HG02943 (cell line): ENCODE results near the gene ALAD.
A peak's percentile ranks its signal among the peaks of the same experiment; 100 is the strongest.
"Not testable (repeated sequence)": the region's sequence is repeated elsewhere in the genome, so short reads cannot be mapped to it uniquely, and the experiment has no call there.

Experiments used
- ATAC-seq: cut with Tn5 transposase; IDR thresholded peaks from one replicate; pipeline ENCODE4 v1.9.1; 2021; ENCODE audit warnings: mild to moderate bottlenecking, low read depth, moderate library complexity; ENCODE audit not compliant: unreplicated experiment

The ALAD gene

GRCh38 chr9:113401027-113401792 is at the start of gene ALAD:
Gene ALAD (minus strand): TSS chr9:113401284. CDS start chr9:113393559, 7,725 bp downstream.
- peak; percentile 98 for ATAC-seq

- ATAC-seq = no peak
Observed at GRCh38 chr9:113449376-113449775, 48.3 kb upstream of the ALAD start.

GRCh38 chr9:113446323-113446740 is 45.2 kb upstream of the ALAD start:
- no peak for ATAC-seq

- ATAC-seq = no peak
Observed at GRCh38 chr9:113444736-113445135, 43.7 kb upstream of the ALAD start.

GRCh38 chr9:113437716-113438115 is 36.6 kb upstream of the ALAD start:
- ATAC-seq = not testable (repeated sequence)

- ATAC-seq = no peak
Observed at GRCh38 chr9:113436728-113437515, 35.8 kb upstream of the ALAD start.

GRCh38 chr9:113431191-113431590 is 30.1 kb upstream of the ALAD start:
- no peak for ATAC-seq

- ATAC-seq = no peak
Observed at GRCh38 chr9:113428062-113428615, 27.1 kb upstream of the ALAD start.

- ATAC-seq = no peak
Observed at GRCh38 chr9:113427629-113428028, 26.5 kb upstream of the ALAD start.

GRCh38 chr9:113426701-113427100 is 25.6 kb upstream of the ALAD start:
- ATAC-seq = no peak

GRCh38 chr9:113425072-113425471 is 24.0 kb upstream of the ALAD start:
- no peak for ATAC-seq

GRCh38 chr9:113421726-113422125 is 20.6 kb upstream of the ALAD start:
- no peak for ATAC-seq

GRCh38 chr9:113417370-113417769 is 16.3 kb upstream of the ALAD start:
- ATAC-seq = no peak

- ATAC-seq = peak; percentile 92
Observed at GRCh38 chr9:113416149-113416721, 15.2 kb upstream of the ALAD start.

- ATAC-seq = peak; percentile 90
Observed at GRCh38 chr9:113410207-113410864, 9.3 kb upstream of the ALAD start, which contains the start of the genes C9orf43 and POLE3. Gene C9orf43 (plus strand): TSS chr9:113410747. CDS start chr9:113413494, 2,747 bp downstream. Gene POLE3 (minus strand): TSS chr9:113410675. CDS start chr9:113410293, 382 bp downstream.

GRCh38 chr9:113409883-113410206 is 8.8 kb upstream of the ALAD start:
- no peak for ATAC-seq

GRCh38 chr9:113409481-113409880 is 8.4 kb upstream of the ALAD start:
- no peak for ATAC-seq

GRCh38 chr9:113406873-113407511 is 5.9 kb upstream of the ALAD start:
- not testable (repeated sequence) for ATAC-seq

- not testable (repeated sequence) for ATAC-seq
Observed at GRCh38 chr9:113406353-113406752, 5.3 kb upstream of the ALAD start.

- ATAC-seq = no peak
Observed at GRCh38 chr9:113403646-113404045, 2.6 kb upstream of the ALAD start.
